GM23338 (cell line): ENCODE data around the gene PXT1. TPM values are rescaled to one million over a fixed set of nuclear protein-coding genes. Genes with fewer than 3 reads are reported as not detected.

Experiments
- ATAC-seq: fragments of 200-7000 bp; cut with Tn5 transposase; 3 replicates; pipeline ENCODE4 v1.9.1; 2020
- DNase-seq: peaks from one replicate; pipeline ENCODE4 v3.0.0-alpha.2; 2015; ENCODE audit warnings: low spot score
- H2AFZ ChIP-seq: fragments of 200-600 bp; sonication (generic); 2 replicates; pipeline ENCODE4 v1.8.0; 2016; ENCODE audit warnings: antibody characterized with exemption, mild to moderate bottlenecking, moderate library complexity
- H3F3A ChIP-seq: fragments of 200-600 bp; sonication (generic); replicated peaks from 2 replicates; pipeline ENCODE4 v1.8.0; 2017; ENCODE audit warnings: antibody characterized with exemption, mixed run types, low read depth
- H3K27ac ChIP-seq: fragments of 200-600 bp; sonication (generic); 2 replicates; pipeline ENCODE4 v1.6.1; 2016; ENCODE audit warnings: low read depth
- H3K27me3 ChIP-seq: fragments of 200-600 bp; sonication (generic); 2 replicates; pipeline ENCODE4 v1.8.0; 2016; ENCODE audit warnings: mild to moderate bottlenecking, mixed run types, moderate library complexity; ENCODE audit not compliant: insufficient read depth
- H3K36me3 ChIP-seq: fragments of 200-600 bp; sonication (generic); 2 replicates; pipeline ENCODE4 v1.8.0; 2016; ENCODE audit warnings: mild to moderate bottlenecking; ENCODE audit not compliant: insufficient read depth
- H3K4me1 ChIP-seq: fragments of 200-600 bp; sonication (generic); 2 replicates; pipeline ENCODE4 v1.8.0; 2016; ENCODE audit warnings: mild to moderate bottlenecking, moderate library complexity; ENCODE audit not compliant: insufficient read depth
- H3K4me2 ChIP-seq: fragments of 200-600 bp; sonication (generic); 2 replicates; pipeline ENCODE4 v1.7.1; 2017; ENCODE audit warnings: mixed run types
- H3K4me3 ChIP-seq: fragments of 200-600 bp; sonication (generic); 2 replicates; pipeline ENCODE4 v1.6.1; 2016; ENCODE audit warnings: mixed run types
- H3K79me2 ChIP-seq: fragments of 200-600 bp; sonication (generic); replicated peaks from 2 replicates; pipeline ENCODE4 v1.8.0; 2017; ENCODE audit warnings: mild to moderate bottlenecking; ENCODE audit not compliant: insufficient read depth
- H3K9me2 ChIP-seq: fragments of 200-600 bp; sonication (generic); 2 replicates; pipeline ENCODE4 v1.8.0; 2017; ENCODE audit not compliant: insufficient read depth
- H4K20me1 ChIP-seq: fragments of 200-600 bp; sonication (generic); replicated peaks from 2 replicates; pipeline ENCODE4 v1.8.0; 2017; ENCODE audit warnings: mild to moderate bottlenecking; ENCODE audit not compliant: insufficient read depth
- H3K27ac Mint-ChIP-seq: 2 replicates; pipeline ENCODE4 v1.8.0; 2020; ENCODE audit warnings: inconsistent platforms, mild to moderate bottlenecking, moderate library complexity, mixed read lengths
- H3K27me3 Mint-ChIP-seq: 3 replicates; pipeline ENCODE4 v1.8.0; 2022; ENCODE audit warnings: low read depth, mild to moderate bottlenecking, moderate library complexity, mixed read lengths, inconsistent platforms; ENCODE audit not compliant: insufficient read depth, poor library complexity
- H3K36me3 Mint-ChIP-seq: 3 replicates; pipeline ENCODE4 v1.8.0; 2021; ENCODE audit warnings: low read depth, mild to moderate bottlenecking, inconsistent platforms, moderate library complexity, mixed read lengths
- H3K4me1 Mint-ChIP-seq: 3 replicates; pipeline ENCODE4 v1.8.0; 2020; ENCODE audit warnings: mild to moderate bottlenecking, inconsistent platforms, mixed read lengths
- H3K4me3 Mint-ChIP-seq: 3 replicates; pipeline ENCODE4 v1.8.0; 2021; ENCODE audit warnings: moderate library complexity, mild to moderate bottlenecking, inconsistent platforms, mixed read lengths
- H3K9me3 Mint-ChIP-seq: 3 replicates; pipeline ENCODE4 v1.8.0; 2020; ENCODE audit warnings: moderate library complexity, mild to moderate bottlenecking, inconsistent platforms, mixed read lengths
- EZH2 ChIP-seq: fragments of 200-600 bp; sonication (generic); IDR thresholded peaks from one replicate; pipeline ENCODE4 v1.8.0; 2017; ENCODE audit warnings: antibody characterized with exemption, mild to moderate bottlenecking, low read depth; ENCODE audit not compliant: unreplicated experiment
- EZH2phosphoT487 ChIP-seq: fragments of 200-600 bp; sonication (generic); IDR thresholded peaks from one replicate; pipeline ENCODE4 v1.8.1; 2018; ENCODE audit warnings: antibody characterized with exemption; ENCODE audit not compliant: unreplicated experiment
- POLR2AphosphoS5 ChIP-seq: IDR thresholded peaks from 2 replicates; pipeline ENCODE4 v1.6.1; 2016; ENCODE audit warnings: antibody characterized with exemption, low read depth
- STAT1 ChIP-seq: IDR thresholded peaks from one replicate; pipeline ENCODE4 v1.6.1; 2016; ENCODE audit warnings: antibody characterized with exemption; ENCODE audit not compliant: unreplicated experiment
- ZNF331 ChIP-seq: fragments of 250-450 bp; sonication (Bioruptor Pico); IDR thresholded peaks from 2 replicates; pipeline ENCODE4 v1.5.0; 2020; ENCODE audit warnings: low read depth, mild to moderate bottlenecking, moderate library complexity
- polyA plus RNA-seq: library from polyadenylated mRNA; unstranded; fragments of >200 nt; fragmentation: Nextera tagmentation; extraction: Ambion mirVana; gene quantifications from 2 replicates; pipeline ENCODE4 v1.2.1, GENCODE V29; 2016
- total RNA-seq: library from RNA; depleted of rRNA; stranded (reverse); fragments of >200 nt; shearing (Covaris generic); gene quantifications from 2 replicates; pipeline ENCODE4 v1.2.3, GENCODE V29; 2014
- TF ChIP-seq, protein P1 (sequence below): IDR thresholded peaks from 2 replicates; pipeline ENCODE4 v1.6.1; 2016; ENCODE audit warnings: antibody characterized with exemption
- TF ChIP-seq, protein P2 (sequence below): IDR thresholded peaks from one replicate; pipeline ENCODE4 v1.6.1; 2018; ENCODE audit warnings: antibody characterized with exemption; ENCODE audit not compliant: unreplicated experiment
- TF ChIP-seq, protein P3 (sequence below): fragments of 250-450 bp; sonication (Bioruptor Pico); IDR thresholded peaks from 2 replicates; pipeline ENCODE4 v1.5.0; 2020; ENCODE audit warnings: mild to moderate bottlenecking, moderate library complexity

The PXT1 gene
- total and polyA plus RNA-seq, 2 experiments from 2014 or later, result 0.14 TPM; not detected in 1

DNA sequence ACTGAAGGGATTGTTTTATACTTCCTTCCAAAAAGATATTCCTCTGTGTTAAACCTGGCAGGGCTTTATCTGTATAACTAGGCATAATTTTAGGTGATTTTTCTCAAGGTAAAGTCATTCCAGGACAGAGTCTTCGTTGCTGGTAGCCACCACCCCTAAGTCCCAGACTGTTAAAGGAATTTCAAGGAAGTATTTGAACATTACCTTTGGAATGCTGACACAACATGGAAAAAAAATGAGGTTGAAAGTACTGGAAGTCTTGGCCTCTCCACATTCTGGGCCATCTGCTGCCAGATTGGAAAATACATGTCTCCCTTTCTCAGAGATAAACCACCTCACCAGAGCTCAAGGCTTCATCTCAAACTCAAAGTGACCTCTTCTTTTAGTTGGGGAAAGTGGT, 28.2 kb downstream of the PXT1 start (continued):
- TF ChIP-seq, protein P1, sequence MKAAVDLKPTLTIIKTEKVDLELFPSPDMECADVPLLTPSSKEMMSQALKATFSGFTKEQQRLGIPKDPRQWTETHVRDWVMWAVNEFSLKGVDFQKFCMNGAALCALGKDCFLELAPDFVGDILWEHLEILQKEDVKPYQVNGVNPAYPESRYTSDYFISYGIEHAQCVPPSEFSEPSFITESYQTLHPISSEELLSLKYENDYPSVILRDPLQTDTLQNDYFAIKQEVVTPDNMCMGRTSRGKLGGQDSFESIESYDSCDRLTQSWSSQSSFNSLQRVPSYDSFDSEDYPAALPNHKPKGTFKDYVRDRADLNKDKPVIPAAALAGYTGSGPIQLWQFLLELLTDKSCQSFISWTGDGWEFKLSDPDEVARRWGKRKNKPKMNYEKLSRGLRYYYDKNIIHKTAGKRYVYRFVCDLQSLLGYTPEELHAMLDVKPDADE, result no peak
- no peak for TF ChIP-seq STAT1
- TF ChIP-seq EZH2phosphoT487, result no peak
- no peak for TF ChIP-seq ZNF331 (CRISPR knock-in tag)

DNA sequence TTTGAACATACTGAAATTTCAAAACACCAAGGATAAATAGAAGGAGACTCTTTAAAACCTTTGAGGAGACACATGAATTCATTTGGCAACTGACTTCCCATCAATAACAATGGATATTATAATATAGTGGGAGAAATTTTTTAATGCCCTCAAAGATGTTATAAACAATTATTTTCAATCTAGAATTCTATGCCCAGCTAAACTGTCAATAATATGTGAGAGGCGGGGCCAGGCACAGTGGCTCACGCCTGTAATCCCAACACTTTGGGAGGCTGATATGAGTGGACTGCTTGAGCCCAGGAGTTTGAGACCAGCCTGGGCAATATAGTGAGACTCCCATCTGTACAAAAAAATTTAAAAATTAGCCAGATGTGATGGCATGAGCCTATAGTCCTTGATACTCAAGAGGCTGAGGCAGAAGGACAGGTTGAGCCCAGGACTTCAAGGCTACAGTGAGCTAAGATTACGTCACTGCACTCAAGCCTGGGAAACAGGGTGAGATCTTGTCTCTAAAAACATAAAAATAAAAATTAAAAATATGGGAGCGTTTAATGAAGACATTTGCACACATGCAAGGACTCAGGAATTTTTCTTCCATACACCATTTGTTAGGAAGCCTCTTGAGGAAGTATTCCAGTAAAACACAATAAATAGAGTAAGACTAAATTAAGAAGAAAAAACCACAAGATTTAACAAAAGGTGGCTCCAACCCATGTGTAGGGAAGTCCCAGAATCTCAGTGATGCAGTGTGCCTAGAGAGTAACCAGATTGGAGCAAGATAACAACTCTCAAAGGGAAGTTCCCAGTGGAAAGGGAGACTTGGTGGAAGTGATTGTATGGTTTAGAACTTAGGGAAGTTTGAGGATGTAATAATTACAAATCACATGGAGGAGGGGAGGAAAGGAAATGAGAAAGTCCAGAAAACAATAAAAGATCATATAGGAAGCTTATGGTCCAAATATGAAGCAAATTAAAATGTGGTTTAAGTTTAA, 28.9 kb downstream of the PXT1 start:
- Histone ChIP-seq H3K4me3 (no peak overlapping the region), H3K27me3 (no peaks in the 10 kb centered on the region), H3K79me2 (no peaks in the 10 kb centered on the region), H3F3A (no peaks in the 10 kb centered on the region), H3K27ac (no peak overlapping the region), H3K36me3 (no peaks in the 10 kb centered on the region), H3K4me2 (no peak overlapping the region), H3K9me2 (peaks cover 3% of the 10 kb centered on the region; the same call in 1 of the 2 replicates), H4K20me1 (no peaks in the 10 kb centered on the region), H2AFZ (peak overlapping the region; percentile 15; the same call in 1 of the 2 replicates), H3K4me1 (no peaks in the 10 kb centered on the region)
- DNase-seq (no peak), ATAC-seq (no peak)
- no peaks in the 10 kb centered on the region for H3K4me1 Mint-ChIP-seq
- H3K27ac Mint-ChIP-seq, result no peak overlapping the region
- peaks cover 4% of the 10 kb centered on the region for H3K27me3 Mint-ChIP-seq
- peaks cover 5% of the 10 kb centered on the region for H3K9me3 Mint-ChIP-seq
- H3K36me3 Mint-ChIP-seq, result peaks cover 4% of the 10 kb centered on the region; the same call in 1 of the 3 replicates
- TF ChIP-seq, protein P2, sequence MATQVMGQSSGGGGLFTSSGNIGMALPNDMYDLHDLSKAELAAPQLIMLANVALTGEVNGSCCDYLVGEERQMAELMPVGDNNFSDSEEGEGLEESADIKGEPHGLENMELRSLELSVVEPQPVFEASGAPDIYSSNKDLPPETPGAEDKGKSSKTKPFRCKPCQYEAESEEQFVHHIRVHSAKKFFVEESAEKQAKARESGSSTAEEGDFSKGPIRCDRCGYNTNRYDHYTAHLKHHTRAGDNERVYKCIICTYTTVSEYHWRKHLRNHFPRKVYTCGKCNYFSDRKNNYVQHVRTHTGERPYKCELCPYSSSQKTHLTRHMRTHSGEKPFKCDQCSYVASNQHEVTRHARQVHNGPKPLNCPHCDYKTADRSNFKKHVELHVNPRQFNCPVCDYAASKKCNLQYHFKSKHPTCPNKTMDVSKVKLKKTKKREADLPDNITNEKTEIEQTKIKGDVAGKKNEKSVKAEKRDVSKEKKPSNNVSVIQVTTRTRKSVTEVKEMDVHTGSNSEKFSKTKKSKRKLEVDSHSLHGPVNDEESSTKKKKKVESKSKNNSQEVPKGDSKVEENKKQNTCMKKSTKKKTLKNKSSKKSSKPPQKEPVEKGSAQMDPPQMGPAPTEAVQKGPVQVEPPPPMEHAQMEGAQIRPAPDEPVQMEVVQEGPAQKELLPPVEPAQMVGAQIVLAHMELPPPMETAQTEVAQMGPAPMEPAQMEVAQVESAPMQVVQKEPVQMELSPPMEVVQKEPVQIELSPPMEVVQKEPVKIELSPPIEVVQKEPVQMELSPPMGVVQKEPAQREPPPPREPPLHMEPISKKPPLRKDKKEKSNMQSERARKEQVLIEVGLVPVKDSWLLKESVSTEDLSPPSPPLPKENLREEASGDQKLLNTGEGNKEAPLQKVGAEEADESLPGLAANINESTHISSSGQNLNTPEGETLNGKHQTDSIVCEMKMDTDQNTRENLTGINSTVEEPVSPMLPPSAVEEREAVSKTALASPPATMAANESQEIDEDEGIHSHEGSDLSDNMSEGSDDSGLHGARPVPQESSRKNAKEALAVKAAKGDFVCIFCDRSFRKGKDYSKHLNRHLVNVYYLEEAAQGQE, result no peak
- no peak for TF ChIP-seq EZH2
- TF ChIP-seq ZNF331 (CRISPR knock-in tag), result no peak
- no peak for TF ChIP-seq POLR2AphosphoS5
- TF ChIP-seq EZH2phosphoT487, result no peak
- TF ChIP-seq, protein P3, sequence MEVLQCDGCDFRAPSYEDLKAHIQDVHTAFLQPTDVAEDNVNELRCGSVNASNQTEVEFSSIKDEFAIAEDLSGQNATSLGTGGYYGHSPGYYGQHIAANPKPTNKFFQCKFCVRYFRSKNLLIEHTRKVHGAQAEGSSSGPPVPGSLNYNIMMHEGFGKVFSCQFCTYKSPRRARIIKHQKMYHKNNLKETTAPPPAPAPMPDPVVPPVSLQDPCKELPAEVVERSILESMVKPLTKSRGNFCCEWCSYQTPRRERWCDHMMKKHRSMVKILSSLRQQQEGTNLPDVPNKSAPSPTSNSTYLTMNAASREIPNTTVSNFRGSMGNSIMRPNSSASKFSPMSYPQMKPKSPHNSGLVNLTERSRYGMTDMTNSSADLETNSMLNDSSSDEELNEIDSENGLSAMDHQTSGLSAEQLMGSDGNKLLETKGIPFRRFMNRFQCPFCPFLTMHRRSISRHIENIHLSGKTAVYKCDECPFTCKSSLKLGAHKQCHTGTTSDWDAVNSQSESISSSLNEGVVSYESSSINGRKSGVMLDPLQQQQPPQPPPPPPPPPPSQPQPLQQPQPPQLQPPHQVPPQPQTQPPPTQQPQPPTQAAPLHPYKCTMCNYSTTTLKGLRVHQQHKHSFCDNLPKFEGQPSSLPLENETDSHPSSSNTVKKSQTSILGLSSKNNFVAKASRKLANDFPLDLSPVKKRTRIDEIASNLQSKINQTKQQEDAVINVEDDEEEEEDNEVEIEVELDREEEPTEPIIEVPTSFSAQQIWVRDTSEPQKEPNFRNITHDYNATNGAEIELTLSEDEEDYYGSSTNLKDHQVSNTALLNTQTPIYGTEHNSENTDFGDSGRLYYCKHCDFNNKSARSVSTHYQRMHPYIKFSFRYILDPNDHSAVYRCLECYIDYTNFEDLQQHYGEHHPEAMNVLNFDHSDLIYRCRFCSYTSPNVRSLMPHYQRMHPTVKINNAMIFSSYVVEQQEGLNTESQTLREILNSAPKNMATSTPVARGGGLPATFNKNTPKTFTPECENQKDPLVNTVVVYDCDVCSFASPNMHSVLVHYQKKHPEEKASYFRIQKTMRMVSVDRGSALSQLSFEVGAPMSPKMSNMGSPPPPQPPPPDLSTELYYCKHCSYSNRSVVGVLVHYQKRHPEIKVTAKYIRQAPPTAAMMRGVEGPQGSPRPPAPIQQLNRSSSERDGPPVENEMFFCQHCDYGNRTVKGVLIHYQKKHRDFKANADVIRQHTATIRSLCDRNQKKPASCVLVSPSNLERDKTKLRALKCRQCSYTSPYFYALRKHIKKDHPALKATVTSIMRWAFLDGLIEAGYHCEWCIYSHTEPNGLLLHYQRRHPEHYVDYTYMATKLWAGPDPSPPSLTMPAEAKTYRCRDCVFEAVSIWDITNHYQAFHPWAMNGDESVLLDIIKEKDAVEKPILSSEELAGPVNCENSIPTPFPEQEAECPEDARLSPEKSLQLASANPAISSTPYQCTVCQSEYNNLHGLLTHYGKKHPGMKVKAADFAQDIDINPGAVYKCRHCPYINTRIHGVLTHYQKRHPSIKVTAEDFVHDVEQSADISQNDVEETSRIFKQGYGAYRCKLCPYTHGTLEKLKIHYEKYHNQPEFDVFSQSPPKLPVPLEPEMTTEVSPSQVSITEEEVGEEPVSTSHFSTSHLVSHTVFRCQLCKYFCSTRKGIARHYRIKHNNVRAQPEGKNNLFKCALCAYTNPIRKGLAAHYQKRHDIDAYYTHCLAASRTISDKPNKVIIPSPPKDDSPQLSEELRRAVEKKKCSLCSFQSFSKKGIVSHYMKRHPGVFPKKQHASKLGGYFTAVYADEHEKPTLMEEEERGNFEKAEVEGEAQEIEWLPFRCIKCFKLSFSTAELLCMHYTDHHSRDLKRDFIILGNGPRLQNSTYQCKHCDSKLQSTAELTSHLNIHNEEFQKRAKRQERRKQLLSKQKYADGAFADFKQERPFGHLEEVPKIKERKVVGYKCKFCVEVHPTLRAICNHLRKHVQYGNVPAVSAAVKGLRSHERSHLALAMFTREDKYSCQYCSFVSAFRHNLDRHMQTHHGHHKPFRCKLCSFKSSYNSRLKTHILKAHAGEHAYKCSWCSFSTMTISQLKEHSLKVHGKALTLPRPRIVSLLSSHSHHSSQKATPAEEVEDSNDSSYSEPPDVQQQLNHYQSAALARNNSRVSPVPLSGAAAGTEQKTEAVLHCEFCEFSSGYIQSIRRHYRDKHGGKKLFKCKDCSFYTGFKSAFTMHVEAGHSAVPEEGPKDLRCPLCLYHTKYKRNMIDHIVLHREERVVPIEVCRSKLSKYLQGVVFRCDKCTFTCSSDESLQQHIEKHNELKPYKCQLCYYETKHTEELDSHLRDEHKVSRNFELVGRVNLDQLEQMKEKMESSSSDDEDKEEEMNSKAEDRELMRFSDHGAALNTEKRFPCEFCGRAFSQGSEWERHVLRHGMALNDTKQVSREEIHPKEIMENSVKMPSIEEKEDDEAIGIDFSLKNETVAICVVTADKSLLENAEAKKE (CRISPR knock-in tag), result no peak
- no peak overlapping the region for H3K4me3 Mint-ChIP-seq
